ENCODE data around the gene RPL4. TPM values are rescaled to one million over a fixed set of nuclear protein-coding genes. Genes with fewer than 3 reads are reported as not detected.
"Not testable (repeated sequence)": the region's sequence is repeated elsewhere in the genome, so short reads cannot be mapped to it uniquely, and the experiment has no call there.

RPL4 gene
- total and polyA plus RNA-seq, 2 experiments from 2014 or later: 2,989 to 6,082 TPM

DNA sequence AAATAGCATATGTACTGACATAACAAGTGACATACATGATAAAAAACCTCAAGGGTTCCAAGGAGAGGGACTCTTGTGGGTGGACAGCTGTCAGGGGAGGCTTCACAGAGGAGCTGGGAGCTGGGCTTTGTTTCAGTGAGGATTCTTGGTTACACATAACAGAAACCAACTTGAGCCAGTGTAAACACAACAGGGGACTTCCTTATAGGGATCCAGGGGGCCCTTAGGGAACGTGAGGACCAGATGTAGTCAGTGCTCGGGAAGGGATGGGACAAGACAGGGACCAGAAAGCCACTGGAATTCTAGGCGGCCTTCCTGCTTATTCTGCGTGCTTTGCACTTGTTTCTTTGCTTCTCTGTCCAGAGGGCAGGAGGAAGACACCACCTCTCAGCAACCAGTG lies 42.0 kb downstream of the RPL4 start (continued):
- TF ChIP-seq, protein P1, sequence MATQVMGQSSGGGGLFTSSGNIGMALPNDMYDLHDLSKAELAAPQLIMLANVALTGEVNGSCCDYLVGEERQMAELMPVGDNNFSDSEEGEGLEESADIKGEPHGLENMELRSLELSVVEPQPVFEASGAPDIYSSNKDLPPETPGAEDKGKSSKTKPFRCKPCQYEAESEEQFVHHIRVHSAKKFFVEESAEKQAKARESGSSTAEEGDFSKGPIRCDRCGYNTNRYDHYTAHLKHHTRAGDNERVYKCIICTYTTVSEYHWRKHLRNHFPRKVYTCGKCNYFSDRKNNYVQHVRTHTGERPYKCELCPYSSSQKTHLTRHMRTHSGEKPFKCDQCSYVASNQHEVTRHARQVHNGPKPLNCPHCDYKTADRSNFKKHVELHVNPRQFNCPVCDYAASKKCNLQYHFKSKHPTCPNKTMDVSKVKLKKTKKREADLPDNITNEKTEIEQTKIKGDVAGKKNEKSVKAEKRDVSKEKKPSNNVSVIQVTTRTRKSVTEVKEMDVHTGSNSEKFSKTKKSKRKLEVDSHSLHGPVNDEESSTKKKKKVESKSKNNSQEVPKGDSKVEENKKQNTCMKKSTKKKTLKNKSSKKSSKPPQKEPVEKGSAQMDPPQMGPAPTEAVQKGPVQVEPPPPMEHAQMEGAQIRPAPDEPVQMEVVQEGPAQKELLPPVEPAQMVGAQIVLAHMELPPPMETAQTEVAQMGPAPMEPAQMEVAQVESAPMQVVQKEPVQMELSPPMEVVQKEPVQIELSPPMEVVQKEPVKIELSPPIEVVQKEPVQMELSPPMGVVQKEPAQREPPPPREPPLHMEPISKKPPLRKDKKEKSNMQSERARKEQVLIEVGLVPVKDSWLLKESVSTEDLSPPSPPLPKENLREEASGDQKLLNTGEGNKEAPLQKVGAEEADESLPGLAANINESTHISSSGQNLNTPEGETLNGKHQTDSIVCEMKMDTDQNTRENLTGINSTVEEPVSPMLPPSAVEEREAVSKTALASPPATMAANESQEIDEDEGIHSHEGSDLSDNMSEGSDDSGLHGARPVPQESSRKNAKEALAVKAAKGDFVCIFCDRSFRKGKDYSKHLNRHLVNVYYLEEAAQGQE (IDR thresholded peaks at IDR 0.05; ENCODE audit: unreplicated experiment): no peak
- TF ChIP-seq NANOG (IDR thresholded peaks at IDR 0.05; ENCODE audit: borderline replicate concordance) (no peak), ZNF331 (CRISPR knock-in tag; IDR thresholded peaks at IDR 0.05; ENCODE audit: low read depth) (no peak), EZH2phosphoT487 (IDR thresholded peaks at IDR 0.05; ENCODE audit: unreplicated experiment) (no peak), POLR2AphosphoS5 (IDR thresholded peaks at IDR 0.05; ENCODE audit: low read depth) (no peak), CREB1 (CRISPR knock-in tag; IDR thresholded peaks at IDR 0.05; ENCODE audit: low read depth) (no peak), ZNF114 (CRISPR knock-in tag; IDR thresholded peaks at IDR 0.05) (no peak), JUNB (IDR thresholded peaks at IDR 0.05; ENCODE audit: unreplicated experiment) (no peak), STAT1 (IDR thresholded peaks at IDR 0.05; ENCODE audit: unreplicated experiment) (no peak)
- TF ChIP-seq, protein P2, sequence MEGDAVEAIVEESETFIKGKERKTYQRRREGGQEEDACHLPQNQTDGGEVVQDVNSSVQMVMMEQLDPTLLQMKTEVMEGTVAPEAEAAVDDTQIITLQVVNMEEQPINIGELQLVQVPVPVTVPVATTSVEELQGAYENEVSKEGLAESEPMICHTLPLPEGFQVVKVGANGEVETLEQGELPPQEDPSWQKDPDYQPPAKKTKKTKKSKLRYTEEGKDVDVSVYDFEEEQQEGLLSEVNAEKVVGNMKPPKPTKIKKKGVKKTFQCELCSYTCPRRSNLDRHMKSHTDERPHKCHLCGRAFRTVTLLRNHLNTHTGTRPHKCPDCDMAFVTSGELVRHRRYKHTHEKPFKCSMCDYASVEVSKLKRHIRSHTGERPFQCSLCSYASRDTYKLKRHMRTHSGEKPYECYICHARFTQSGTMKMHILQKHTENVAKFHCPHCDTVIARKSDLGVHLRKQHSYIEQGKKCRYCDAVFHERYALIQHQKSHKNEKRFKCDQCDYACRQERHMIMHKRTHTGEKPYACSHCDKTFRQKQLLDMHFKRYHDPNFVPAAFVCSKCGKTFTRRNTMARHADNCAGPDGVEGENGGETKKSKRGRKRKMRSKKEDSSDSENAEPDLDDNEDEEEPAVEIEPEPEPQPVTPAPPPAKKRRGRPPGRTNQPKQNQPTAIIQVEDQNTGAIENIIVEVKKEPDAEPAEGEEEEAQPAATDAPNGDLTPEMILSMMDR (conservative IDR thresholded peaks at IDR 0.05; ENCODE audit: low read depth in 2 of 2): no peak
- TF ChIP-seq, protein P3, sequence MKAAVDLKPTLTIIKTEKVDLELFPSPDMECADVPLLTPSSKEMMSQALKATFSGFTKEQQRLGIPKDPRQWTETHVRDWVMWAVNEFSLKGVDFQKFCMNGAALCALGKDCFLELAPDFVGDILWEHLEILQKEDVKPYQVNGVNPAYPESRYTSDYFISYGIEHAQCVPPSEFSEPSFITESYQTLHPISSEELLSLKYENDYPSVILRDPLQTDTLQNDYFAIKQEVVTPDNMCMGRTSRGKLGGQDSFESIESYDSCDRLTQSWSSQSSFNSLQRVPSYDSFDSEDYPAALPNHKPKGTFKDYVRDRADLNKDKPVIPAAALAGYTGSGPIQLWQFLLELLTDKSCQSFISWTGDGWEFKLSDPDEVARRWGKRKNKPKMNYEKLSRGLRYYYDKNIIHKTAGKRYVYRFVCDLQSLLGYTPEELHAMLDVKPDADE (IDR thresholded peaks at IDR 0.05): no peak

DNA sequence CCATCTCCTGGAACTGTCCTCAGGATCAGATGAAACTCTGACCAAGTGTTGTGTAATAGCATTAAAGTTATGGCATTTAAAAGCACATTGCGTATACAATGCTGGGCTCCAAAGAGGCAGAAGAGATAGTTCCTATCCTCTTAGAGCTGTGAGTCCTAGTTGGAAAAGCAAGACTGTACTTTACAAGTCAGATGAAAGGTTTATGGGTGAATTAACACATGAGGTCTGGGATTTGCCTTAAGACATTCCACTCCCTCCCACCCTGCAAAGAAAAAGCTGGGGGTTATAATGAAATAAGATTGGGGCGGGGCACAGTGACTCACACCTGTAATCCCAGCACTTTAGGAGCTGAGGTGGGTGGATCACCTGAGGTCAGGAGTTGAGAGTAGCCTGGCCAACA lies 42.7 kb downstream of the RPL4 start:
- Histone ChIP-seq H3F3A (replicated peaks; ENCODE audit: low read depth) (no peaks in the 10 kb centered on the region), H4K20me1 (replicated peaks; ENCODE audit: insufficient read depth) (peaks cover 11% of the 10 kb centered on the region), H3K4me3 (no peak overlapping the region), H3K4me2 (no peak overlapping the region), H3K9me2 (ENCODE audit: insufficient read depth) (no peaks in the 10 kb centered on the region), H3K79me2 (replicated peaks; ENCODE audit: insufficient read depth) (no peaks in the 10 kb centered on the region), H3K36me3 (ENCODE audit: insufficient read depth) (no peaks in the 10 kb centered on the region; the same call in 1 of the 2 replicates), H2AFZ (no peak overlapping the region), H3K27ac (ENCODE audit: low read depth) (no peak overlapping the region; the same call in 1 of the 2 replicates), H3K4me1 (ENCODE audit: insufficient read depth) (peaks cover 27% of the 10 kb centered on the region), H3K27me3 (ENCODE audit: insufficient read depth) (no peaks in the 10 kb centered on the region)
- no peak for DNase-seq (ENCODE audit: low spot score)
- no peak for ATAC-seq
- Mint-ChIP-seq H3K4me1 (peaks cover 45% of the 10 kb centered on the region), H3K36me3 (ENCODE audit: low read depth) (peaks cover 37% of the 10 kb centered on the region), H3K4me3 (no peak overlapping the region), H3K27me3 (ENCODE audit: insufficient read depth, low read depth, poor library complexity) (no peaks in the 10 kb centered on the region), H3K27ac (no peak overlapping the region), H3K9me3 (peaks cover 23% of the 10 kb centered on the region)
- TF ChIP-seq ZNF331 (CRISPR knock-in tag; IDR thresholded peaks at IDR 0.05; ENCODE audit: low read depth): no peak

DNA sequence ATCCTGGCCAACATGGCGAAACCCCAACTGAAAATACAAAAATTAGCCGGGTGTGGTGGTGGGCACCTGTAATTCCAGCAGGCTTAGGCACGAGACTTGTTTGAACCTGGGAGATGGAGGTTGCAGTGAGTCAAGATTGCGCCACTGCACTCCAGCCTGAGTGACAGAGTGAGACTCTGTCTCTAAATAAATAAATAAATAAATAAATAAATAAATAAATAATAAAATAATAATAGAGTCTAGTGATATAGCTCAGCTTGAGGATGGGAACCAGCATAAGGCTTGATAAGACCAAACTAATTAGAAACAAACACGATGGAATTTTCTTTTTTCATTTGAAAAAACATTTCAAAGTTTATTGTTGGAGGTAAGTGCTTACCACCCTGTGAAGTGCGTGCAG lies 43.4 kb downstream of the RPL4 start:
- not testable (repeated sequence) for DNase-seq (ENCODE audit: low spot score); H3K4me3 ChIP-seq; H2AFZ ChIP-seq; H3K36me3 ChIP-seq (ENCODE audit: insufficient read depth); H3K79me2 ChIP-seq (replicated peaks; ENCODE audit: insufficient read depth); H3F3A ChIP-seq (replicated peaks; ENCODE audit: low read depth); H3K4me2 ChIP-seq; H3K27me3 ChIP-seq (ENCODE audit: insufficient read depth); H3K4me3 Mint-ChIP-seq; H3K27ac ChIP-seq (ENCODE audit: low read depth); ATAC-seq; H3K27me3 Mint-ChIP-seq (ENCODE audit: insufficient read depth, low read depth, poor library complexity); H3K9me2 ChIP-seq (ENCODE audit: insufficient read depth); H3K27ac Mint-ChIP-seq
- Histone ChIP-seq H4K20me1 (replicated peaks; ENCODE audit: insufficient read depth) (peaks cover 11% of the 10 kb centered on the region), H3K4me1 (ENCODE audit: insufficient read depth) (peaks cover 27% of the 10 kb centered on the region)
- Mint-ChIP-seq H3K9me3 (peaks cover 17% of the 10 kb centered on the region), H3K36me3 (ENCODE audit: low read depth) (peaks cover 31% of the 10 kb centered on the region), H3K4me1 (peaks cover 49% of the 10 kb centered on the region)
